GM10248 (cell line): ENCODE results near the gene ASPRV1.

ENCODE experiments used
- CTCF ChIA-PET: fragments of 300-600 bp; sonication (Branson Sonifier 250); formaldehyde crosslinking; extraction: SDS; loops from one replicate; lab custom pipeline; 2021; ENCODE audit warnings: antibody characterized with exemption; lab: Yijun Ruan, JAX
- POLR2A ChIA-PET: fragments of 350-650 bp; sonication (Branson Sonifier 250); formaldehyde crosslinking; extraction: SDS; loops from one replicate; lab custom pipeline; 2020; ENCODE audit warnings: antibody characterized with exemption; lab: Yijun Ruan, JAX
- DNase-seq: peaks from one replicate; pipeline ENCODE4 v3.0.0; 2012; ENCODE audit errors: extremely low spot score
- CTCF ChIP-seq: IDR thresholded peaks from 2 replicates; pipeline ENCODE4 v1.5.1; 2012; ENCODE audit warnings: mild to moderate bottlenecking, low read depth; ENCODE audit errors: extremely low read depth, missing control alignments, control extremely low read depth

The ASPRV1 gene

GRCh38 chr2:69917852-69918251 is 43.6 kb downstream of the ASPRV1 start:
- no peak for DNase-seq
- no peak for TF ChIP-seq CTCF
- ChIA-PET POLR2A (no interaction called here), CTCF (interaction anchor here (0.8 kb wide), 1 partner anchor 29 kb away, joined by 3 read pairs; no protein-coding TSS in a partner anchor)

GRCh38 chr2:69916106-69916505 is 45.3 kb downstream of the ASPRV1 start:
- no peak for DNase-seq
- CTCF ChIA-PET, result interaction anchor here (1.0 to 5.9 kb wide), 4 partner anchors 8 to 154 kb away, joined by 3 to 68 read pairs (median 4); no protein-coding TSS in a partner anchor
- TF ChIP-seq CTCF, result no peak
- POLR2A ChIA-PET, result interaction anchor here (0.5 kb wide), 1 partner anchor 155 kb away, joined by 11 read pairs; no protein-coding TSS in a partner anchor

GRCh38 chr2:69914950-69915945 is 46.2 kb downstream of the ASPRV1 start, which contains the start of gene MXD1:
Gene MXD1, plus strand, starts transcription at chr2:69915109. Its CDS starts 222 bp downstream, at chr2:69915331.
- CTCF ChIA-PET, result interaction anchor here (0.7 to 6.0 kb wide), 24 partner anchors 8 to 387 kb away, joined by 3 to 68 read pairs (median 4); partner anchors contain the start of genes C2orf42, FAM136A and SNRNP27
- POLR2A ChIA-PET, result interaction anchor here (0.5 to 2.5 kb wide), 27 partner anchors 8 to 1416 kb away, joined by 3 to 23 read pairs (median 6); partner anchors contain the start of genes C2orf42, PCBP1, PCYOX1 and SNRPG
- TF ChIP-seq CTCF, result no peak
- no peak for DNase-seq

DNA sequence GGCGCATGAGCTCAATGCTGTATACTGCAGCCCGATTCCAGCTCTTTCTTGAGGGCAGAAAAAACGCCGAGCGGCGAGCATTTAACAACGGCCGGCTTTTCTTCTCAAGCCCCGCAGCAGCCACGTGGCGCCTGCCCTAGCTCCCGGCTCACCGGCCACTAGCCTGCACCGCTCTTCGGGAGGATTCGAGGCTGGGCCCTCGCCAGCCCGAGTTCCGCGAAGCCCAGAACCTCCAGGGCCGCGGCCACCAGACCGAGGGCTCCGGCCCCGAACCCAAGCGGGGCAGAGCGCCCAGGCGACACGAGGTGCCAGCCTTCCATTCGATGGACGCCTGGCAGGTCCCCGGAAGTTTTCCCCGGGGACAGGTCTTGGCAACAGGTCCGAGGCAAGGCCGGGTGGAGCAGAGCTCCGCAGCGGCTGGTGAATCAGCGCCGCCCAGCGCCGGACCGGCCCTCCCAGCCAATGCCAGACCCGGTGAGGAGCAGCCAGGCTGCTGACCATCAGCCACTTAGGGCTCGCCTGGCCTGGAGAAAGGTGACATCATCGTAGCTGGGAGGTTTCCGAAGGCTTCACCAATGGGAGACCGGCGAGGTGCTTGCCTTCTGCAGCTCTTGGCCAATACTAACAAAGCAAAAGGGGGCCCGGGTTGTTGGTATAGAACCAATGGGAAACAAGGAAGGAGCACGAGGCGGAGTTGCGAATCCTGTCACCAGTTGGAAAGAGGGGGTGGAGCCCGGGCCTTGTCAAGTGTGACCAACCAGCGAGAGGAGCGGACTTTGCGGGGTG is 47.1 kb downstream of the ASPRV1 start:
- POLR2A ChIA-PET, result interaction anchor here (0.6 to 2.5 kb wide), 26 partner anchors 9 to 1417 kb away, joined by 3 to 23 read pairs (median 6); partner anchors contain the start of genes C2orf42, PCBP1, PCYOX1 and SNRPG
- DNase-seq, result peak; percentile 98
- CTCF ChIA-PET, result interaction anchor here (0.7 to 6.0 kb wide), 25 partner anchors 9 to 388 kb away, joined by 3 to 68 read pairs (median 4); partner anchors contain the start of genes C2orf42, FAM136A and SNRNP27
- TF ChIP-seq CTCF, result peak; percentile 43

DNA sequence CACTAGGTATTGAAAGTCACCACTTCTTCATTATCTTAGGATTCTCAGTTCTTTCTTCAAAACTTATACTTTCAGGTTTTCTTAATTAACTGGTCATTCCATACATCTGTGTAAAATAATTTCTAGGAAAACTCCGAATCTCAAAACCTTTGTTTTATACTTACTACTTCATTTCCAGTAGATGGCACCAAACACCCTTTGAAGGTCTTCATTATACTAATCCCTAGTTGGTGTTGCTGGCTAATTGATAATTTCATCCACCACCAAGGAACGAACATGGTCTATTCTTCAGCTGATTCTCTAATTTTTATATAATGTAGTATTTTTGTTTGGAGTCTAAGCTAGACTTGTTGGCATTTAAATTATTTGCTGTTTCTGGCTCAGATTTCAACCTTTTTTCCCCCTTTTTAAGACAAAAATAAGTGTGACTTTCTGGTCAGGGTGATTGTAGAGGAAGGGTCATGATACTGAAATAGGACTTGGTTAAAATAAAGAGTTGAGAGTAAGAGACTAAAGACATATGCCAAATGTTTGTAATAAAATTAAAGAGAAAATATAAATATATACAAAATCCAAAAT is 49.4 kb downstream of the ASPRV1 start:
- CTCF ChIA-PET, result interaction anchor here (0.6 to 6.0 kb wide), 37 partner anchors 10 to 705 kb away, joined by 3 to 68 read pairs (median 4); partner anchors contain the start of genes C2orf42, FAM136A, PCYOX1 and SNRNP27
- POLR2A ChIA-PET, result interaction anchor here (0.6 kb wide), 1 partner anchor 16 kb away, joined by 8 read pairs; no protein-coding TSS in a partner anchor
- DNase-seq, result no peak
- peak; percentile 39 for TF ChIP-seq CTCF
